ENCODE measurements around the gene CDK9. TPM values are rescaled to one million over a fixed set of nuclear protein-coding genes. Genes with fewer than 3 reads are reported as not detected.
"Not testable (repeated sequence)": the region's sequence is repeated elsewhere in the genome, so short reads cannot be mapped to it uniquely, and the experiment has no call there.

CDK9 gene
- total and polyA plus RNA-seq, 10 of the 15 experiments (the other 5 are each of a cell fraction or from before 2014, with no cell fraction given), result 7.3 to 92.6 (median 51.6) TPM

DNA sequence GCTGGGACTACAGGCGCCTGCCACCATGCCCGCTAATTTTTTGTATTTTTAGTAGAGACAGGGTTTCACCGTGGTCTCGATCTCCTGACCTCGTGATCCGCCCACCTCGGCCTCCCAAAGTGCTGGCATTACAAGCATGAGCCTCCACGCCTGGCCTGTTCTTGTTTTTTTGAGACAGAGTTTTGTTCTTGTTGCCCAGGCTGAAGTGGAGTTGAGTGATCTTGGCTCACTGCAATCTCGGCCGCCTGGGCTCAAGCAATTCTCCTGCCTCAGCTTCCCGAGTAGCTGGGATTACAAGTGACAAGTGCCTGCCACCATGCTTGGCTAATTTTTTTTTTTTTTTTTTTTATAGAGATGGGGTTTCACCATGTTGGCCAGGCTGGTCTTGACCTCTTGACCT is 29.1 kb upstream of the CDK9 start:
- BruUV-seq (replicated peaks); H3K27me3 ChIP-seq (replicated peaks in 1 of 2; ENCODE audit: control insufficient read depth in 2 of 2, insufficient read depth in 2 of 2, low read length in 1 of 2); H3K4me1 ChIP-seq (ENCODE audit: control insufficient read depth, insufficient read depth, low read length); H3K9ac ChIP-seq (ENCODE audit: control insufficient read depth, insufficient read depth, low read length); ATAC-seq; H3K4me2 ChIP-seq (ENCODE audit: control insufficient read depth, insufficient read depth); H2AFZ ChIP-seq (ENCODE audit: control insufficient read depth, low read depth, low read length); H3K4me3 ChIP-seq; in situ Hi-C loops (cut with MboI); intact Hi-C loops (cut with micrococcal nuclease; ENCODE audit: unreplicated experiment); H4K20me1 ChIP-seq (ENCODE audit: control insufficient read depth, insufficient read depth); H3K9me3 ChIP-seq (replicated peaks; ENCODE audit: control insufficient read depth, insufficient read depth, low read length); FAIRE-seq; DNase-seq (ENCODE audit: low read depth, low spot score); H3K27ac ChIP-seq (ENCODE audit: control insufficient read depth, insufficient read depth); H3K79me2 ChIP-seq (ENCODE audit: control insufficient read depth, insufficient read depth, low read length): not testable (repeated sequence)
- 100% methylated on average over 11 of the region's 11 CpGs for WGBS (ENCODE audit: insufficient coverage, insufficient replicate concordance, low lambda C conversion rate, missing lambda C conversion rate)
- H3K36me3 ChIP-seq (ENCODE audit: control insufficient read depth in 2 of 2, insufficient read depth in 2 of 2, low read length in 1 of 2), result peaks cover 0 to 10% of the 10 kb centered on the region in 2 experiments
- ChIA-PET SMC1A (ENCODE audit: uncharacterized antibody, unreplicated experiment) (interaction anchor here (1.1 to 1.9 kb wide), 3 partner anchors 11 to 13 kb away, joined by 3 to 6 read pairs (median 5); no protein-coding TSS in a partner anchor), POLR2A (interaction anchor here (0.6 to 1.2 kb wide), 2 partner anchors 14 to 361 kb away, joined by 6 to 9 read pairs; no protein-coding TSS in a partner anchor), CTCF (interaction anchor here (1.0 to 2.0 kb wide), 2 partner anchors 14 to 22 kb away, joined by 3 to 9 read pairs; partner anchors contain the start of gene TOR2A), RAD21 (ENCODE audit: unreplicated experiment) (interaction anchor here (0.9 kb wide), 1 partner anchor 113 kb away, joined by 3 read pairs; no protein-coding TSS in a partner anchor)
- 0 out of 2 replicates have a peak, but pooled peaks have one; percentile 13 for TF ChIP-seq NR2F1 (conservative IDR thresholded peaks at IDR 0.05)

GRCh38 chr9:127758843-127759242 is 27.0 kb upstream of the CDK9 start:
- Histone ChIP-seq H2AFZ (ENCODE audit: control insufficient read depth, low read depth, low read length) (no peak overlapping the region), H3K27me3 (replicated peaks in 1 of 2; ENCODE audit: control insufficient read depth in 2 of 2, insufficient read depth in 2 of 2, low read length in 1 of 2) (no peaks in the 10 kb centered on the region), H3K27ac (ENCODE audit: control insufficient read depth, insufficient read depth) (no peak overlapping the region), H3K4me2 (ENCODE audit: control insufficient read depth, insufficient read depth) (no peak overlapping the region), H3K4me1 (ENCODE audit: control insufficient read depth, insufficient read depth, low read length) (no peaks in the 10 kb centered on the region), H3K9ac (ENCODE audit: control insufficient read depth, insufficient read depth, low read length) (no peak overlapping the region), H4K20me1 (ENCODE audit: control insufficient read depth, insufficient read depth) (no peaks in the 10 kb centered on the region), H3K79me2 (ENCODE audit: control insufficient read depth, insufficient read depth, low read length) (no peaks in the 10 kb centered on the region), H3K9me3 (replicated peaks; ENCODE audit: control insufficient read depth, insufficient read depth, low read length) (no peaks in the 10 kb centered on the region), H3K36me3 (ENCODE audit: control insufficient read depth in 2 of 2, insufficient read depth in 2 of 2, low read length in 1 of 2) (peaks cover 0 to 10% of the 10 kb centered on the region in 2 experiments), H3K4me3 (no peak overlapping the region)
- no peak for DNase-seq (ENCODE audit: low read depth, low spot score)
- ChIA-PET SMC1A (ENCODE audit: uncharacterized antibody, unreplicated experiment) (interaction anchor here (0.6 kb wide), 2 partner anchors 431 to 510 kb away, joined by 3 read pairs; no protein-coding TSS in a partner anchor), POLR2A (interaction anchor here (1.1 kb wide), 1 partner anchor 71 kb away, joined by 6 read pairs; no protein-coding TSS in a partner anchor), RAD21 (ENCODE audit: unreplicated experiment) (interaction anchor here (0.7 kb wide), 1 partner anchor 10 kb away, joined by 3 read pairs; no protein-coding TSS in a partner anchor), CTCF (interaction anchor here (1.0 to 2.0 kb wide), 3 partner anchors 12 to 163 kb away, joined by 3 to 7 read pairs (median 3); no protein-coding TSS in a partner anchor)
- intact Hi-C loops (cut with micrococcal nuclease; ENCODE audit: unreplicated experiment) (no loop called here), in situ Hi-C loops (cut with MboI) (no loop called here)
- no TSS peak for BruUV-seq (replicated peaks)
- no peak for FAIRE-seq
- no peak for ATAC-seq
- WGBS (ENCODE audit: insufficient coverage, insufficient replicate concordance, low lambda C conversion rate, missing lambda C conversion rate), result 88% methylated on average over 5 of the region's 5 CpGs
- TF ChIP-seq JUNB (IDR thresholded peaks at IDR 0.05) (no peak), ATF2 (IDR thresholded peaks at IDR 0.05; ENCODE audit: low read length) (no peak), PKNOX1 (IDR thresholded peaks at IDR 0.05) (no peak), NFIC (IDR thresholded peaks at IDR 0.05; ENCODE audit: low read depth, low read length) (no peak), MTA2 (IDR thresholded peaks at IDR 0.05; ENCODE audit: low read depth) (no peak), CTCF (IDR thresholded peaks at IDR 0.05 in 2 of 3, conservative IDR thresholded peaks at IDR 0.05 in 1 of 3; ENCODE audit: control insufficient read depth in 2 of 3, extremely low read depth in 1 of 3, insufficient read depth in 1 of 3, low read depth in 3 of 3, low read length in 3 of 3) (no peak), JUND (IDR thresholded peaks at IDR 0.05; ENCODE audit: low read depth, low read length) (no peak), BRCA1 (IDR thresholded peaks at IDR 0.05; ENCODE audit: low read depth, low read length) (no peak), CHD4 (IDR thresholded peaks at IDR 0.05) (no peak), IRF5 (IDR thresholded peaks at IDR 0.05; ENCODE audit: borderline replicate concordance) (no peak)
